GM12865 (cell line): Measurements from ENCODE around the gene NOTO.

Experiments
- DNase-seq: peaks from one replicate; pipeline ENCODE4 v3.0.0; 2010; ENCODE audit warnings: low read depth
- H3K4me3 ChIP-seq: 2 replicates; pipeline ENCODE4 v1.5.1; 2011; ENCODE audit warnings: mild to moderate bottlenecking, low read depth, low read length, control low read depth
- TF ChIP-seq, protein P1 (sequence below): IDR thresholded peaks from 2 replicates; pipeline ENCODE4 v1.5.1; 2011; ENCODE audit warnings: low read length, control low read depth, low read depth, inconsistent platforms; ENCODE audit not compliant: insufficient read depth; ENCODE audit errors: missing control alignments

NOTO gene

GRCh38 chr2:73172963-73173362 lies 29.4 kb upstream of the NOTO start:
- no peak overlapping the region for H3K4me3 ChIP-seq
- peak; percentile 71 for DNase-seq
- TF ChIP-seq, protein P1, sequence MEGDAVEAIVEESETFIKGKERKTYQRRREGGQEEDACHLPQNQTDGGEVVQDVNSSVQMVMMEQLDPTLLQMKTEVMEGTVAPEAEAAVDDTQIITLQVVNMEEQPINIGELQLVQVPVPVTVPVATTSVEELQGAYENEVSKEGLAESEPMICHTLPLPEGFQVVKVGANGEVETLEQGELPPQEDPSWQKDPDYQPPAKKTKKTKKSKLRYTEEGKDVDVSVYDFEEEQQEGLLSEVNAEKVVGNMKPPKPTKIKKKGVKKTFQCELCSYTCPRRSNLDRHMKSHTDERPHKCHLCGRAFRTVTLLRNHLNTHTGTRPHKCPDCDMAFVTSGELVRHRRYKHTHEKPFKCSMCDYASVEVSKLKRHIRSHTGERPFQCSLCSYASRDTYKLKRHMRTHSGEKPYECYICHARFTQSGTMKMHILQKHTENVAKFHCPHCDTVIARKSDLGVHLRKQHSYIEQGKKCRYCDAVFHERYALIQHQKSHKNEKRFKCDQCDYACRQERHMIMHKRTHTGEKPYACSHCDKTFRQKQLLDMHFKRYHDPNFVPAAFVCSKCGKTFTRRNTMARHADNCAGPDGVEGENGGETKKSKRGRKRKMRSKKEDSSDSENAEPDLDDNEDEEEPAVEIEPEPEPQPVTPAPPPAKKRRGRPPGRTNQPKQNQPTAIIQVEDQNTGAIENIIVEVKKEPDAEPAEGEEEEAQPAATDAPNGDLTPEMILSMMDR: no peak

DNA sequence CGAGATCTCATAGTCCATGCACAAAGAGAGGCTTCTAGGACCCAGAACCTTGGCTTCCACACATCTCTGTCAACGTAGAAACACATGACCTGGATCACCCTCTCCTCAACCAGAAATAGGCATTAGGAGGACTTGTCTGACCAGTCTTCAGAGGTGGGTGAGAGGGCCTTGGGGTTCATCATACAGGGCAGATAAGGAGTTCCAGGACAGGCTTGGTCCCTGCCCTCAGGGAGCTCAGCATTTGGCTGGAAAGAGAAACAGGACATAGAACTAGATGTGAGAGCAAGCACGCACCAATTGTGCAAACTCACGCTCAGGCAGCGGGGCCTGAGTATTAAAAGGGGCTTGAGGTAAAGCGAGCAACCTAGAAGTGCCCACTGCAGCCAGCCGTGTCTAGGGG lies 28.6 kb upstream of the NOTO start:
- no peak overlapping the region for H3K4me3 ChIP-seq
- TF ChIP-seq, protein P1: no peak
- no peak for DNase-seq

- TF ChIP-seq, protein P1: no peak
These were observed 28.1 kb upstream of the NOTO start for GRCh38 chr2:73174244-73174643.

DNA sequence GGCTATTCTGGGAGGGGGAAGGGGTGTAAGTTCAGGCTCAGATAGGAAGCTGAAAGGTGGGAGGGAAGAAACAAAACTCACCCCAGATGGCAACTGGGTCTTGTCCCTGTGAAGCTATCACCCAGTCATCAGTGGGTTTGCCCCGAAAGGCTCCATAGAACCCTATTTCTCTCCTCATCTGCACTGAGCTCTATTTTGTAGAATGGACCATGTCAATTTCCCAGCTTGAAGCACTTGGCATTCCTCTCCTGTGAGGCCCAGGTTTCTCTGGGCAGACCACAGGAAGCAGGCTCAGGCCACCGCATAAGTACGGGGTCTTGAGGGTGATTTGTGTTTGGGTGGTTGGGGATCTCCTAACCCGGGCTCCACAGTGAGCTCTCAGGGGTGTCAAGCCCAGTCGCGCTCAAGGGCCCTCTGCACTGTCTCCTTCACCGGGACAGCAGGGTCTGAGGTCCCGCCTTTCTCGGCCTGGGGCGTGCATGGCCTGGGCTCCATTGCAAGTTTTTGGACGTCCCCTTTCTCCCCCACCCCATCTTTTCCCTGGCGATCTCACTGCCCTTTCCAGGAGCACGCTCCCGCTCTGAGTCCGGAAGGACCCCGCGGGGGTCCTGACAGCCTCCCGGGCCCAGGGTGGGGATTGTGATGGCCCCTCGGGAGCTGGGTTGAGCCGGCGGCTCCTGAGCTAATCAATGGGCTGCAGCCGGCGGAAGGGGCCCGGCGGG lies 27.3 kb upstream of the NOTO start:
- H3K4me3 ChIP-seq: no peak overlapping the region
- DNase-seq: no peak
- TF ChIP-seq, protein P1: no peak

More at GRCh38 chr2:73174244-73174643, 28.1 kb upstream of the NOTO start:
- H3K4me3 ChIP-seq: no peak overlapping the region
- no peak for DNase-seq

- TF ChIP-seq, protein P1: no peak
- DNase-seq: peak; percentile 57
- H3K4me3 ChIP-seq: no peak overlapping the region; the same call in none of the 2 replicates
These were observed 26.6 kb upstream of the NOTO start for GRCh38 chr2:73175663-73176204.

- peak; percentile 35 for DNase-seq
- TF ChIP-seq, protein P1: peak; percentile 4
- no peak overlapping the region; the same call in 1 of the 2 replicates for H3K4me3 ChIP-seq
These were observed 26.0 kb upstream of the NOTO start for GRCh38 chr2:73176205-73176880.
